GM12872 (cell line): ENCODE results near the gene YY1.

Experiments used
- CTCF ChIP-seq: IDR thresholded peaks from 3 replicates; pipeline ENCODE4 v1.5.1; 2011; ENCODE audit warnings: low read depth, mild to moderate bottlenecking, low read length, moderate library complexity; ENCODE audit not compliant: insufficient read depth

The YY1 gene

GRCh38 chr14:100199240-100199860 is 39.6 kb upstream of the YY1 start:
- TF ChIP-seq CTCF, result no peak

DNA sequence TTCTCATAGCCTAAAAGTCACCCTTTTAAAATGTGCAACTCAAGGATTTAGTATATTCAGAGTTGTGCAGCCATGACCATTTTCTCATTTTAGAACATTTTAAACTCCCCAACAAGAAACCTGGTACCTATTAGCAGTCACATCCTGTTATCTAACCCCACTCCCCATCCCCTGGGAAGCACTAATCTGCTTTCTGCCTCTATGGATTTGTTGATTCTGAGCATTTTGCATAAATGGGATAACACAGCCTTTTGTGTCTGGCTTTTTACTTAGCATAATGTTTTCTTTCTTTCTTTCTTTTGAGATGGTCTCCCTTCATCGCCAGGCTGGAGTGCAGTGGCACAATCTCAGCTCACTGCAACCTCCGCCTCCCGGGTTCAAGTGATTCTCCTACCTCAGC is 38.6 kb upstream of the YY1 start:
- no peak for TF ChIP-seq CTCF

DNA sequence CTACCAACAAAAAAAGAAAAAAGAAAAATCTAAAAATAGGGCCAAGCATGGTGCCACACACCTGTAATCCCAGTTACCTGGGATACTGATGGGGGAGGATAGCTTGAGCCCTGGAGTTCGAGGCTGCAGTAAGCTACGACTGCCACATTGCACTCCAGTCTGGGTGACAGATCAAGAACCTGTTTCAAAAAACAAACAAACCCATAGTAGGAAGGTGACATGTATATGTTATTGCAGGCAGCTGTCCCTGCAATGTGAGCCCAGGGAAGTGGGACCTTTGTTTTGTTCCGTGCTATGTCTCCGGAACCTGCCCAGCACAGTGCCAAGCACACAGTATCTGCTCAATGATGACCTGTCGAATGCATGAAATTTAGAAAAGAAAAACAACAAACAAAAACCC is 37.2 kb upstream of the YY1 start:
- no peak for TF ChIP-seq CTCF

DNA sequence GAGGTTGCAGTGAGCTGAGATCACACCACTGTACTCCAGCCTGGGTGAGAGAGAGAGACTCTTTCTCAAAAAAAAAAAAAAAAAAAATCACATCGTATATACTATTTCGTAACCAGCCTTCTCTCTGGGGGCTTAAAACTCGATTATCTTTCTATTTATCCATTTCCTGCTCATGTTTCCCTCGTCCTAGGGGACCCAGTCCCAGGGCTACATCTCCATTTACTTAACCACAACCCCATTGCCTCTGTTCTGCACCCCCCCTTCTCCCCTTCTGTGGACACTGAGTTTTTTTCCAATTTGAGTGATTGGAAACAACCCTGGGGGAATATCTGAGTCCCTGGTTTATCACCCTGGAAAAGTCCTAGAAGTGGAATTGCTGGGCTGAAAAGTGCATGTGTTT is 36.2 kb upstream of the YY1 start:
- TF ChIP-seq CTCF, result no peak

GRCh38 chr14:100203146-100203545 is 35.8 kb upstream of the YY1 start:
- TF ChIP-seq CTCF, result no peak

- TF ChIP-seq CTCF, result no peak
Observed at GRCh38 chr14:100203962-100204834, 34.7 kb upstream of the YY1 start.

- no peak for TF ChIP-seq CTCF
Observed at GRCh38 chr14:100211366-100211765, 27.6 kb upstream of the YY1 start.
